Motor neuron (in vitro differentiated cells): ENCODE data around the gene SH2D3A. TPM values are rescaled to one million over a fixed set of nuclear protein-coding genes. Genes with fewer than 3 reads are reported as not detected.
A peak's percentile ranks its signal among the peaks of the same experiment; 100 is the strongest.
"Not testable (repeated sequence)": the region's sequence is repeated elsewhere in the genome, so short reads cannot be mapped to it uniquely, and the experiment has no call there.

ENCODE experiments used
- ATAC-seq, 8 experiments: fragments of 200-7000 bp; cut with Tn5 transposase; replicated peaks in 6 of 8; 2 replicates each; pipeline ENCODE4 v1.8.0; 2021; ENCODE audit warnings: mild to moderate bottlenecking in 8 of 8, moderate library complexity in 8 of 8
- H3K27ac ChIP-seq, 2 donors: fragments of 250-450 bp; sonication (Bioruptor Pico); 2 replicates each; pipeline ENCODE4 v1.9.0; 2021; ENCODE audit warnings: antibody characterized with exemption in 2 of 2, mild to moderate bottlenecking in 2 of 2, moderate library complexity in 1 of 2
- H3K4me1 ChIP-seq, 2 donors: fragments of 250-450 bp; sonication (Bioruptor Pico); replicated peaks in 1 of 2; 2 replicates each; pipeline ENCODE4 v1.6.1; 2021; ENCODE audit warnings: antibody characterized with exemption in 2 of 2, mild to moderate bottlenecking in 2 of 2, moderate library complexity in 1 of 2
- H3K4me3 ChIP-seq, 5 donors: fragments of 250-450 bp; sonication (Bioruptor Pico); 2 replicates each; pipeline ENCODE4 v1.9.0; 2021; ENCODE audit warnings: antibody characterized with exemption in 5 of 5, mild to moderate bottlenecking in 5 of 5, moderate library complexity in 4 of 5
- WGBS, 10 experiments: fragments of 450-650 bp; shearing (Covaris generic); methylation state at CpG; one replicate each; pipeline ENCODE4 v1.0.0; 2022; 5-methylcytosine and 5-hydroxymethylcytosine counted together
- in situ Hi-C, 9 experiments: fragments of 400-800 bp; cut with MboI; loops; one replicate each; pipeline ENCODE4 v1.15.0; 2021; ENCODE audit warnings: low sequenced_read_pairs in 9 of 9, low pct_unique_long_range_greater_than_20kb in 2 of 9; ENCODE audit not compliant: unreplicated experiment in 9 of 9
- total RNA-seq, 8 experiments: library from RNA; unstranded; fragments of 300-600 nt; gene quantifications; 2 replicates each; pipeline versions ENCODE4 v1.2.3 to v1.2.4, GENCODE V29; 2022

Gene SH2D3A
- total RNA-seq, 8 experiments from 2014 or later: 0.07 to 3.1 (median 0.29) TPM

DNA sequence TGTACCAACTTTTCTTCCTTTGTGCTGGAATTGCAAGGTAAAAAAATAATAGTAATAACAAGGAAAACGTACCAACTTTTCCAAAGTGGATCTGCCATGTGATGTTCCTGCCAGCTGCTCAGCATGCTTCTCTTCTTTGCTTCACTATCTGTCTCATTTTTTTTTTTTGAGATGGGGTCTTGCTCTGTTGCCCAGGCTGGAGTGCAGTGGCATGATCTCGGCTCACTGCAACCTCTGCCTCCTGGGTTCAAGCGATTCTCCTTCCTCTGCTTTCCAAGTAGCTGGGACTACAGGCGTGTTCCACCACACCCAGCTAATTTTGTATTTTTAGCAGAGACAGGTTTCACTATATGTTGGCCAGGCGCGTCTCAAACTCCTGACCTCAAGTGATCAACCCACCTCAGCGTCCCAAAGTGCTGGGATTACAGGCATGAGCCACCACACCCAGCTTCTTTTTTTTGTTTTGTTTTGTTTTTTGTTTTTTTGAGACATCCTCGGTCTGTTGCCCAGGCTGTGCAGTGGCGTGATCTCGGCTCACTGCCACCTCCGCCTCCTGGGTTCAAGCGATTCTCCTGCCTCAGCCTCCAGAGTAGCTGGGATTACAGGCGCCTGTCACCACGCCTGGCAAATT lies 33.0 kb upstream of the SH2D3A start:
- in situ Hi-C loops, H3K4me3 ChIP-seq, H3K4me1 ChIP-seq, H3K27ac ChIP-seq, ATAC-seq: not testable (repeated sequence)
- 47 to 80% (median 62%) methylated on average over 1 to 10 of the region's 14 CpGs; no CpG with 5 or more reads in 2 of the 10 experiments for WGBS, 10 experiments

DNA sequence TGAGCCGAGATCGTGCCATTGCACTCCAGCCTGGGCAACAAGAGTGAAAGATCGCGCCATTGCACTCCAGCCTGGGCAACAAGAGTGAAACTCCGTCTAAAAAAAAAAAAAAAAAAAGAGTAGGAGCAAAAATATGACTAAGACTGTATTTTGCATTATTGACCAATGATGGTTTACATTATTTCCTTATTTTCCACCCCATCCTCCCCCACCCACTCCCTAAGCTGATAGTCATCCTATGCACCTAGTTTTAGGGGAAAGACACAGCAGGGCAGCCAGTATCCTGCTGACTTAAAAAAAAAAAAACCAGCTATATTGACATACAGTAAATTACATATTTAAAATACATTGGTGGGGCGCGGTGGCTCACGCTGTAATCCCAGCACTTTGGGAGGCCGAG lies 30.4 kb upstream of the SH2D3A start:
- H3K4me1 ChIP-seq: no peaks in the 10 kb centered on the region
- 40 to 100% (median 80%) methylated on average over 1 to 6 of the region's 9 CpGs; no CpG with 5 or more reads in 4 of the 10 experiments for WGBS, 10 experiments
- no peak overlapping the region for H3K4me3 ChIP-seq
- H3K27ac ChIP-seq: no peak overlapping the region
- ATAC-seq: no peak
- in situ Hi-C loops: no loop called here

- 0 to 100% (median 60%) methylated on average over 1 to 4 of the region's 4 CpGs; no CpG with 5 or more reads in 3 of the 10 experiments for WGBS, 10 experiments
- in situ Hi-C loops: no loop called here
- no peak for ATAC-seq
- Histone ChIP-seq H3K27ac (no peak overlapping the region), H3K4me1 (no peaks in the 10 kb centered on the region), H3K4me3 (no peak overlapping the region)
Observed at GRCh38 chr19:6796278-6796677, 29.0 kb upstream of the SH2D3A start.

- WGBS, 10 experiments: 38 to 76% (median 70%) methylated on average over 2 to 13 of the region's 13 CpGs; no CpG with 5 or more reads in 2 of the 10 experiments
- no peaks in the 10 kb centered on the region for H3K4me1 ChIP-seq
- H3K27ac ChIP-seq: no peak overlapping the region
- H3K4me3 ChIP-seq: no peak overlapping the region
- in situ Hi-C loops: no loop called here
- no peak for ATAC-seq
Observed at GRCh38 chr19:6794686-6795431, 27.6 kb upstream of the SH2D3A start.

- no peak overlapping the region for H3K27ac ChIP-seq
- no peaks in the 10 kb centered on the region for H3K4me1 ChIP-seq
- WGBS, 10 experiments: 20 to 87% (median 63%) methylated on average over 3 to 5 of the region's 5 CpGs
- in situ Hi-C loops: no loop called here
- no peak overlapping the region for H3K4me3 ChIP-seq
- no peak for ATAC-seq
Observed at GRCh38 chr19:6793973-6794372, 26.7 kb upstream of the SH2D3A start.

- no peaks in the 10 kb centered on the region for H3K4me1 ChIP-seq
- in situ Hi-C loops: no loop called here
- no peak for ATAC-seq
- 0 to 100% (median 65%) methylated on average over 1 to 4 of the region's 4 CpGs for WGBS, 10 experiments
- no peak overlapping the region for H3K27ac ChIP-seq
- no peak overlapping the region for H3K4me3 ChIP-seq
Observed at GRCh38 chr19:6793411-6793810, 26.2 kb upstream of the SH2D3A start.

DNA sequence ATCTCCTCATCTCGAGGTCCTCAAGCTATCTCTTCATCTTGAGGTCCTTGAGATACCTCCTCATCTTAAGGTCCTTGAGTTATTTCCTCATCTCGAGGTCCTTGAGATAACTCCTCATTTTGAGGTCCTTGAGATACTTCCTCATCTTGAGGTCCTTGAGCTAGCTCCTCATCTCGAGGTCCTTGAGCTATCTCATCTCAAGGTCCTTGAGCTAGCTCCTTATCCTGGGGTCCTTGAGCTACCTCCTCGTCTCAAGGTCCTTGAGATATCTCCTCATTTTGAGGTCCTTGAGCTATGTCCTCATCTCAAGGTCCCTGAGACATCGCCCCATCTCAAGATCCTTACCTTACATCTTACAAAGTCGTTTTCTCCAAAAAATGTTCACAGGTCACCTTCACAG lies 24.0 kb upstream of the SH2D3A start:
- Histone ChIP-seq H3K4me1 (no peaks in the 10 kb centered on the region), H3K27ac (no peak overlapping the region), H3K4me3 (no peak overlapping the region)
- ATAC-seq: no peak
- WGBS, 10 experiments: 0 to 100% (median 8%) methylated on average over 1 to 4 of the region's 6 CpGs
- in situ Hi-C loops: no loop called here

GRCh38 chr19:6790194-6791128 lies 23.2 kb upstream of the SH2D3A start:
- WGBS, 10 experiments: 0 to 47% (median 20%) methylated on average over 1 to 4 of the region's 5 CpGs; no CpG with 5 or more reads in 3 of the 10 experiments
- no peaks in the 10 kb centered on the region for H3K4me1 ChIP-seq
- ATAC-seq: peak in 1 of 8 experiments; percentile 85
- H3K27ac ChIP-seq: no peak overlapping the region
- in situ Hi-C loops: no loop called here
- H3K4me3 ChIP-seq: no peak overlapping the region

- ATAC-seq: no peak
- Histone ChIP-seq H3K4me1 (no peaks in the 10 kb centered on the region), H3K27ac (no peak overlapping the region), H3K4me3 (no peak overlapping the region)
- WGBS, 10 experiments: 20 to 63% (median 34%) methylated on average over 1 to 4 of the region's 4 CpGs; no CpG with 5 or more reads in 3 of the 10 experiments
- in situ Hi-C loops: no loop called here
Observed at GRCh38 chr19:6788896-6789295, 21.7 kb upstream of the SH2D3A start.

GRCh38 chr19:6787393-6787792 lies 20.2 kb upstream of the SH2D3A start:
- Histone ChIP-seq H3K27ac (no peak overlapping the region), H3K4me3 (no peak overlapping the region), H3K4me1 (no peaks in the 10 kb centered on the region)
- in situ Hi-C loops: no loop called here
- no peak for ATAC-seq
- 69 to 100% (median 83%) methylated on average over 1 to 4 of the region's 4 CpGs; no CpG with 5 or more reads in 5 of the 10 experiments for WGBS, 10 experiments

- ATAC-seq: no peak
- Histone ChIP-seq H3K27ac (no peak overlapping the region), H3K4me1 (no peaks in the 10 kb centered on the region), H3K4me3 (no peak overlapping the region)
- in situ Hi-C loops: no loop called here
- WGBS, 10 experiments: 14 to 92% (median 74%) methylated on average over 1 to 4 of the region's 4 CpGs
Observed at GRCh38 chr19:6779206-6779605, 12.0 kb upstream of the SH2D3A start.

DNA sequence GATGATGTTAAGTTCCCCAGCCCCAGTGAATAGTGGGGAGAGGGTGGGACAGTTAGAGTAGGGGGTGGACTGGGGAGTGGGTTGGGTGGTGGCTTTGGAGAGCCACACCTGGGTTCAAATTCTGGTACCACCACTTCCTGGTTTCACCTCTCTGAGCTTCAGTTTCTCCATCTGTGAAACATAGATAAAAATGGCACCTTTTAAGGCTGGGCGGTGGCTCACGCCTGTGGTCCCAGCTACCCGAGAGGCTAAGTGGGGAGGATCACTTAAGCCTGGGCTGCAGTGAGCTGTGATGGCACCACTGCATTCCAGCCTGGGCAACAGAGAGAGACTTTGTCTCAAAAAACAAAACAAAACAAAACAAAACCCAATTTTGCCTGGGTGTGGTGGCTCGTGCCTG lies 11.2 kb upstream of the SH2D3A start:
- Histone ChIP-seq H3K27ac (no peak overlapping the region), H3K4me3 (no peak overlapping the region), H3K4me1 (no peaks in the 10 kb centered on the region)
- no peak for ATAC-seq
- WGBS, 10 experiments: 0 to 83% (median 48%) methylated on average over 1 to 3 of the region's 4 CpGs; no CpG with 5 or more reads in 4 of the 10 experiments
- in situ Hi-C loops: no loop called here

- 33 to 100% (median 40%) methylated on average over 1 to 2 of the region's 2 CpGs; no CpG with 5 or more reads in 5 of the 10 experiments for WGBS, 10 experiments
- ATAC-seq: no peak
- in situ Hi-C loops: no loop called here
Observed at GRCh38 chr19:6777434-6777833, 10.2 kb upstream of the SH2D3A start.

More at GRCh38 chr19:6777434-6777833, 10.2 kb upstream of the SH2D3A start:
- H3K4me3 ChIP-seq: no peak overlapping the region
- H3K27ac ChIP-seq: no peak overlapping the region
- no peaks in the 10 kb centered on the region for H3K4me1 ChIP-seq
